Natural killer cell treated with Interleukin-12 subunit alpha and Interleukin-12 subunit beta and Interleukin-15 and Interleukin-18, amount 100 ng/mL, for 72 hours (primary cell): ENCODE results near the gene NSD2. TPM values are rescaled to one million over a fixed set of nuclear protein-coding genes. Genes with fewer than 3 reads are reported as not detected.

Experiments used
- ATAC-seq, 2 donors: fragments of 150-1000 bp; cut with Tn5 transposase in 1 of 2; sonication (Bioruptor Pico), chemical (Tn5 transposase) in 1 of 2; 2 replicates each; pipeline ENCODE4 v1.10.0; 2021
- DNase-seq: peaks from one replicate; pipeline ENCODE4 v3.0.0; 2022; ENCODE audit warnings: low spot score
- H3K27ac Mint-ChIP-seq, 2 donors: 1 replicate in 1 of 2; 2 replicates in 1 of 2; pipeline ENCODE4 v1.8.0; 2022; ENCODE audit warnings: mixed read lengths in 2 of 2, mild to moderate bottlenecking in 1 of 2, moderate library complexity in 1 of 2
- H3K27me3 Mint-ChIP-seq, 2 donors: 1 replicate in 1 of 2; 2 replicates in 1 of 2; pipeline ENCODE4 v1.8.0; 2022; ENCODE audit warnings: mixed read lengths in 2 of 2
- H3K36me3 Mint-ChIP-seq: one replicate; pipeline ENCODE4 v1.8.0; 2022; ENCODE audit warnings: mixed read lengths
- H3K4me1 Mint-ChIP-seq, 2 donors: 1 replicate in 1 of 2; 2 replicates in 1 of 2; pipeline ENCODE4 v1.8.0; 2022; ENCODE audit warnings: low read depth in 2 of 2, mixed read lengths in 2 of 2, mild to moderate bottlenecking in 1 of 2
- H3K4me3 Mint-ChIP-seq: one replicate; pipeline ENCODE4 v1.8.0; 2022; ENCODE audit warnings: mixed read lengths
- H3K9me3 Mint-ChIP-seq: 2 replicates; pipeline ENCODE4 v1.8.0; 2022; ENCODE audit warnings: mixed read lengths
- total RNA-seq, 2 donors: library from RNA; stranded (reverse); gene quantifications; one replicate each; pipeline ENCODE4 v1.2.3, GENCODE V29; 2022

NSD2 gene
- total RNA-seq, 2 donors from 2014 or later = 127 to 375 TPM

DNA sequence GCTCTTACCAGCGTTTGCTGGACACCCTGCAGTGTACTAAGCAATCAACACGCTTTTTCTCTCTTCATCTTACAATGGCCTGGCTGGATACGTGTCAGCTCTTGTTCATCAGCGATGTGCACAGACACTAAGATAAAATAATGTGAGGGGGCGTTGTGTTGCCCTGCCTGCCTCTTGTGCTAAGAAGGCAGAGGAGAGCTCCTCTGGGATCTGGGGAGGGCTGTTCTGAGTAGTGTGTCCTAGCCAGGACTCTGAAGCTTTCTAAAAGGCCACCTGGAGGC, 87.9 kb downstream of the NSD2 start:
- H3K36me3 Mint-ChIP-seq = peaks cover 24% of the 10 kb centered on the region
- peaks cover 0 to 13% of the 10 kb centered on the region in 2 donors for H3K4me1 Mint-ChIP-seq
- no peaks in the 10 kb centered on the region for H3K27me3 Mint-ChIP-seq
- H3K4me3 Mint-ChIP-seq = no peak overlapping the region
- no peak overlapping the region for H3K27ac Mint-ChIP-seq
- no peak for ATAC-seq
- DNase-seq = no peak
- no peaks in the 10 kb centered on the region for H3K9me3 Mint-ChIP-seq

DNA sequence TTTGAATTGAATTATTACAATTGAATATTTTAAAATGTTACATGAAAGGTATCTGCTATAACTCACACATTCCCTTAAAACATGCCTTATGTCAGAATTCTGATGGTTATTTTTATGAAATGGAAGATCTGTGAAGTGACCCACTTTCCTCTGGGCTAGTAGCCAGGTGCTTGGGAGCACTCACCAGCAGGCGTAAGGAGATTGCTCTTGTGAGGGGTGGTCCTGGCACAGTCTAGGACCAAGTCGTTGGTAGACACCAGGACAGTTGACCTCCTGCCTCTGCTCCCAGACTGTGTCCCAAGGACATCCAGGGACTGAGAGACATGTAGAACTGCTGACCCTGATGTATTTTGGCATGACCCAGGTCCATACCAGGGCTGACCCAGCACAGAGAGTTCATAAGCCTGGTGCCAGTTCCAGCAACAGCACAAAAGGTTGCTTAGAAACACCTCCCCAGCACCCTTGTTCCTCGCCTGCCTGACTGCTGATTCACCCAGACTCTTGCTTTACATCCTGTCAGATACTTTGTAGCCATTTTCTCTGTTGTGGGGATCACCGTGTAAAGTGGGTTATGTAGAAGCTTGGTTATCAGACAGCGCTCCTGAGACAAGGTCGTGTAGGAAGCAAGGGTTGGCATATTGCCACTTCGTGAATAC, 89.1 kb downstream of the NSD2 start:
- Mint-ChIP-seq H3K27ac (no peak overlapping the region), H3K4me3 (no peak overlapping the region), H3K27me3 (no peaks in the 10 kb centered on the region), H3K9me3 (no peaks in the 10 kb centered on the region), H3K36me3 (peaks cover 32% of the 10 kb centered on the region), H3K4me1 (peaks cover 0 to 13% of the 10 kb centered on the region in 2 donors)
- ATAC-seq = peak; percentile 13 to 24
- no peak for DNase-seq

DNA sequence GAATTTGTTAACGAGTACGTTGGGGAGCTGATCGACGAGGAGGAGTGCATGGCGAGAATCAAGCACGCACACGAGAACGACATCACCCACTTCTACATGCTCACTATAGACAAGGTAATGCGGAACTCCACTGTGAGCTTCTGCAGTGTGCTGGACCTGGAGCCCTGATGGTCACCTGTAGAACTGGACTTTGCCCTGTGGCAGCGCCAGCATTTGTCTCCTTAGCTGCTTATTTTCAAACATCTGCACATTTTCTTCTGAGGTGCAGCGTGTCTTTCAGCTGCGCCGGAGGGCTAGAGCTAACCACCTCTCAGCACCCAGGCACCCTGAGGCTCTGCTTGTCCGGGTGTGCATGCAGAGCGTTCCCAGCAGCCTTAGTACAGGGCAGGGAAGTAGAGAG, 89.8 kb downstream of the NSD2 start:
- H3K27me3 Mint-ChIP-seq = no peaks in the 10 kb centered on the region
- no peak for ATAC-seq
- no peak overlapping the region for H3K27ac Mint-ChIP-seq
- H3K9me3 Mint-ChIP-seq = no peaks in the 10 kb centered on the region
- H3K4me3 Mint-ChIP-seq = no peak overlapping the region
- no peak for DNase-seq
- H3K4me1 Mint-ChIP-seq = peaks cover 0 to 13% of the 10 kb centered on the region in 2 donors
- H3K36me3 Mint-ChIP-seq = peaks cover 35% of the 10 kb centered on the region

DNA sequence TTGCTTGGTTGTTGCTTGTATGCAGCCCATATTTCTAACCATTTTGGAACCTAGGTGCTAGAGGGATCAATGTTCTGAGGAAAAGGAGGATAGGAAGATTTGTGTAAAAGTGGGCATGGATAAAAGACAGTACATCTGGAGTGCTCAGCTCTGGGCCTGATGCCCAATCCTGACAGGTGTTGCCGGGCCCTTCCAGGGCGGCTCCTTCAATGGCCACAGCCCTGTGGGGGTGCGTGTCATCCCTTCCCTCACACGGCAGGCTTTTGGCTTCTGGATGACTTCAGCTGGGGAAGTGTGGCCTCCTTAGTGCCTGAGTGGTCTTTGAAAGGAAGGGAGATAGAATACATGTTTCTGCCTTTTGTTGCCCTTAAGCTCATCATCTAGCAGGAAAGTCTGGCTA, 90.4 kb downstream of the NSD2 start:
- Mint-ChIP-seq H3K27ac (no peak overlapping the region), H3K36me3 (peaks cover 35% of the 10 kb centered on the region), H3K9me3 (no peaks in the 10 kb centered on the region), H3K27me3 (no peaks in the 10 kb centered on the region), H3K4me3 (no peak overlapping the region), H3K4me1 (peaks cover 0 to 13% of the 10 kb centered on the region in 2 donors)
- no peak for ATAC-seq
- DNase-seq = no peak

- Mint-ChIP-seq H3K9me3 (no peaks in the 10 kb centered on the region), H3K27me3 (no peaks in the 10 kb centered on the region), H3K4me3 (no peak overlapping the region), H3K4me1 (peaks cover 0 to 13% of the 10 kb centered on the region in 2 donors), H3K27ac (peak overlapping the region in 1 of 2 donors; percentile 9), H3K36me3 (peaks cover 38% of the 10 kb centered on the region)
- ATAC-seq (no peak), DNase-seq (no peak)
Measured at GRCh38 chr4:1962980-1963379, 91.8 kb downstream of the NSD2 start.

DNA sequence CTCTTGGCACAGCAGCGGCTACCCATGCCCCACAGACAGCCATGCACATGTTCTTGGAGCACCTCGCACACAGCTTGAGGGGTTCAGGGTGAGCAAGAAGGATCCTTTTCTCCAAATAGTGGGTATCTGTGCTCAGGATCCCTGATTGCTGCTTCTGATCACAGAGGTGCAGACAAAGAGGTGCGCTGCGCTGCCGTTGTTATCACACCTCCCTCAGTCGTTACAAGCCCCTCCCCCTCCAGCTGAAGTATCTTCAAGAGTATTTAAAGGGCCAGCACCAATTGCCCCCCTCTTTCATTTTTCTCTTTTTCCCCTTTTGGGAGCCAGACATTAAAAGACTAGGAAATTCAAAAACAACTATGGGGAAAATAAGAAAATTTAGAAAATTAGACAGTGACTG, 93.2 kb downstream of the NSD2 start:
- Mint-ChIP-seq H3K36me3 (peaks cover 38% of the 10 kb centered on the region), H3K4me3 (no peak overlapping the region), H3K27ac (no peak overlapping the region), H3K27me3 (no peaks in the 10 kb centered on the region), H3K4me1 (peaks cover 0 to 11% of the 10 kb centered on the region in 2 donors), H3K9me3 (no peaks in the 10 kb centered on the region)
- no peak for ATAC-seq
- no peak for DNase-seq

DNA sequence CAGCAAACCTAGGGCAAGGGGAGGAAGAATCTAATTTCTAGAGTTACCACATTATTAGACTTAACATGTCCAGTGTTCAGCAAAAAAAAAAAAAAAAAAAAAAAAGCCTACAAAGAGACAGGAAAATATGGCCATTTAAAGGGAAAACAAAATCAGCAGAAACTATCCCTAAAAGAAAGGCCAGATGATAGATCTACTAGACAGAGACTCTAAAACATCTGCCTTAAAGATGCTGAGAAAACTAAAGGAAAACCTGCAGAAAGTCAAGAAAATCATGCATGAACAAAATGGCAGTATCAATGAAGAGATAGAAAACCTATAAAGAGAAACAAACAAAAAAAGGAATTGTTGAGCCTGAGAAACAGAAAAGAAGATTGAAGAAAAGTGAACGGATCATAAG, 93.8 kb downstream of the NSD2 start:
- no peaks in the 10 kb centered on the region for H3K9me3 Mint-ChIP-seq
- peaks cover 43% of the 10 kb centered on the region for H3K36me3 Mint-ChIP-seq
- no peak overlapping the region for H3K27ac Mint-ChIP-seq
- peaks cover 0 to 11% of the 10 kb centered on the region in 2 donors for H3K4me1 Mint-ChIP-seq
- H3K4me3 Mint-ChIP-seq = no peak overlapping the region
- no peak for DNase-seq
- no peaks in the 10 kb centered on the region for H3K27me3 Mint-ChIP-seq
- no peak for ATAC-seq

DNA sequence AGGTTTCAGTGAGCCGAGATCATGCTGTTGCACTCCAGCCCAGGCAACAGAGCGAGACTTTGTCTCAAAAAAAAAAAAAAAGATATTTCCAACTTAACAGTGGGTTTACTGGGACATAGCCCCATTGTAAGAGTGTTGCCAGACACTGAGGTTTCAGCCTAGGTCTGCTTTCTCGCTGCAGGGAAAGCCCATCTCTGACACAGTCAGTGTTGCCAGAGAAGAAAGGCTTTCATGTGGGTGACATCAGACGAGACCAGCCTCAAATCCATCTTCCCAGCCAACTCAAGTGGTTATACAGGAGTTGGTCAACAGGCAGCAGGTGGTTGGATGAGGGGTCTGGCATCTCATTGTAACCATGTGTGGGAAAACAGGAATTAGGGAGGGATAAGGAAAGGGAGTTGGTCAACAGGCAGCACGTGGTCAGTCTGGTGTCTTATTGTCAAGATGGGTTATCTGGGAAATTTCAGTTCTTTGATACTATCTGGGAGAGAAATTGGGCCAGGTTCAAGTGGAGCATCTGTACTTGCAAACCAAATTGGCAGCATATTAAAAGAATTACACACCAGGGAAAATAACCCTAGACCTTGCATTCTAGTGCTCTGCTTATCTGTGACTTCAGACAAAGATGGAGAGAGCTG, 96.4 kb downstream of the NSD2 start:
- ATAC-seq = no peak
- Mint-ChIP-seq H3K4me3 (no peak overlapping the region), H3K9me3 (no peaks in the 10 kb centered on the region), H3K4me1 (peaks cover 0 to 4% of the 10 kb centered on the region in 2 donors), H3K36me3 (peaks cover 31% of the 10 kb centered on the region), H3K27ac (no peak overlapping the region), H3K27me3 (no peaks in the 10 kb centered on the region)
- DNase-seq = no peak

GRCh38 chr4:1968686-1969295, 97.6 kb downstream of the NSD2 start:
- Mint-ChIP-seq H3K4me1 (no peaks in the 10 kb centered on the region), H3K4me3 (no peak overlapping the region), H3K27me3 (no peaks in the 10 kb centered on the region), H3K27ac (no peak overlapping the region), H3K36me3 (peaks cover 31% of the 10 kb centered on the region), H3K9me3 (no peaks in the 10 kb centered on the region)
- DNase-seq (no peak), ATAC-seq (no peak)

GRCh38 chr4:1969928-1970723, 98.9 kb downstream of the NSD2 start:
- ATAC-seq (no peak), DNase-seq (no peak)
- Mint-ChIP-seq H3K36me3 (peaks cover 25% of the 10 kb centered on the region), H3K27me3 (no peaks in the 10 kb centered on the region), H3K27ac (no peak overlapping the region), H3K4me3 (no peak overlapping the region), H3K9me3 (no peaks in the 10 kb centered on the region), H3K4me1 (no peaks in the 10 kb centered on the region)

- Mint-ChIP-seq H3K27me3 (no peaks in the 10 kb centered on the region), H3K4me1 (no peaks in the 10 kb centered on the region), H3K9me3 (no peaks in the 10 kb centered on the region), H3K4me3 (no peak overlapping the region), H3K36me3 (peaks cover 21% of the 10 kb centered on the region), H3K27ac (no peak overlapping the region)
- DNase-seq (no peak), ATAC-seq (no peak)
Measured at GRCh38 chr4:1970926-1971325, 99.7 kb downstream of the NSD2 start.

- ATAC-seq (no peak), DNase-seq (peak; percentile 40)
- Mint-ChIP-seq H3K36me3 (peaks cover 21% of the 10 kb centered on the region), H3K4me3 (no peak overlapping the region), H3K4me1 (no peaks in the 10 kb centered on the region), H3K9me3 (no peaks in the 10 kb centered on the region), H3K27me3 (no peaks in the 10 kb centered on the region), H3K27ac (no peak overlapping the region)
Measured at GRCh38 chr4:1971456-1972200, 100.4 kb downstream of the NSD2 start.

DNA sequence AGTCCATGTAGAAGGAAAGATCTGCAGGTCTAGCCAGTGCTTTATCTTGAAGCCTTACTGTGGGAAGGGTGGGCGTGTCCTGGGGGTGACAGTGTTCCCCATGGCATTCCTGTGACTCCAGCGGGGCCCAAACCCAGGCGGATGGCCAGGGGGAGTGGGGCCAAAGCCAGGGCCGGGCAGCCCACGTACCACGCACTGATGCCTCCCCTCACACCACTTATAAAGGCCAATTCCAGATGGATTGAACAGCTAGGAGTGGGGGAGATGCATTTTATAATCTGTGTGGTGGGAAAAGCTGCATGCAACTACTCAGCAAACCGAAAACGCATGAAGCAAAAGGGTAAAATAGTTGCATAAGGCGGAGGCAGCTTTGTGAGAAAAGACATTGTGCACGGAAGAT, 101.2 kb downstream of the NSD2 start:
- no peaks in the 10 kb centered on the region for H3K27me3 Mint-ChIP-seq
- no peaks in the 10 kb centered on the region for H3K4me1 Mint-ChIP-seq
- no peaks in the 10 kb centered on the region for H3K9me3 Mint-ChIP-seq
- DNase-seq = peak; percentile 51
- H3K4me3 Mint-ChIP-seq = no peak overlapping the region
- H3K27ac Mint-ChIP-seq = no peak overlapping the region
- peaks cover 21% of the 10 kb centered on the region for H3K36me3 Mint-ChIP-seq
- no peak for ATAC-seq
